ENCODE measurements around the gene GUCY2D. TPM values are rescaled to one million over a fixed set of nuclear protein-coding genes. Genes with fewer than 3 reads are reported as not detected.
"Not testable (repeated sequence)": the region's sequence is repeated elsewhere in the genome, so short reads cannot be mapped to it uniquely, and the experiment has no call there.

GUCY2D gene
- total RNA-seq, 1 donor from 2014 or later: not detected

- no peak overlapping the region for H3K27ac Mint-ChIP-seq (ENCODE audit: unreplicated experiment)
- peaks cover 7% of the 10 kb centered on the region for H3K4me1 Mint-ChIP-seq
- no peak overlapping the region for H3K4me3 Mint-ChIP-seq
- no peaks in the 10 kb centered on the region for H3K36me3 Mint-ChIP-seq (ENCODE audit: low read depth)
- H3K27me3 Mint-ChIP-seq (ENCODE audit: low read depth): peaks cover 70% of the 10 kb centered on the region
- DNase-seq (ENCODE audit: low read depth, low spot score): peak; percentile 46
- TF ChIP-seq CTCF (conservative IDR thresholded peaks at IDR 0.05): peak; percentile 81
- no peaks in the 10 kb centered on the region for H3K9me3 Mint-ChIP-seq
These were observed 55.3 kb downstream of the GUCY2D start for GRCh38 chr17:8057691-8058114.

GRCh38 chr17:8059131-8059530, 56.7 kb downstream of the GUCY2D start:
- no peak for TF ChIP-seq CTCF (conservative IDR thresholded peaks at IDR 0.05)
- H3K27ac Mint-ChIP-seq (ENCODE audit: unreplicated experiment): no peak overlapping the region
- H3K36me3 Mint-ChIP-seq (ENCODE audit: low read depth): no peaks in the 10 kb centered on the region
- H3K4me3 Mint-ChIP-seq: no peak overlapping the region
- peaks cover 7% of the 10 kb centered on the region for H3K4me1 Mint-ChIP-seq
- DNase-seq (ENCODE audit: low read depth, low spot score): no peak
- no peaks in the 10 kb centered on the region for H3K9me3 Mint-ChIP-seq
- peaks cover 78% of the 10 kb centered on the region for H3K27me3 Mint-ChIP-seq (ENCODE audit: low read depth)

GRCh38 chr17:8060274-8060673, 57.9 kb downstream of the GUCY2D start:
- H3K4me1 Mint-ChIP-seq: peaks cover 7% of the 10 kb centered on the region
- H3K27me3 Mint-ChIP-seq (ENCODE audit: low read depth): peaks cover 86% of the 10 kb centered on the region

GRCh38 chr17:8061851-8062250, 59.4 kb downstream of the GUCY2D start:
- H3K4me1 Mint-ChIP-seq; H3K36me3 Mint-ChIP-seq (ENCODE audit: low read depth); DNase-seq (ENCODE audit: low read depth, low spot score); H3K4me3 Mint-ChIP-seq; H3K27ac Mint-ChIP-seq (ENCODE audit: unreplicated experiment); H3K9me3 Mint-ChIP-seq: not testable (repeated sequence)
- H3K27me3 Mint-ChIP-seq (ENCODE audit: low read depth): peaks cover 91% of the 10 kb centered on the region

More at GRCh38 chr17:8060274-8060673, 57.9 kb downstream of the GUCY2D start:
- no peak overlapping the region for H3K27ac Mint-ChIP-seq (ENCODE audit: unreplicated experiment)
- peak; percentile 78 for DNase-seq (ENCODE audit: low read depth, low spot score)
- H3K9me3 Mint-ChIP-seq: no peaks in the 10 kb centered on the region
- H3K4me3 Mint-ChIP-seq: no peak overlapping the region
- no peaks in the 10 kb centered on the region for H3K36me3 Mint-ChIP-seq (ENCODE audit: low read depth)
- peak; percentile 84 for TF ChIP-seq CTCF (conservative IDR thresholded peaks at IDR 0.05)

GRCh38 chr17:8062435-8062806, 60.0 kb downstream of the GUCY2D start:
- TF ChIP-seq CTCF (conservative IDR thresholded peaks at IDR 0.05): no peak
- H3K4me3 Mint-ChIP-seq: no peak overlapping the region
- no peak overlapping the region for H3K27ac Mint-ChIP-seq (ENCODE audit: unreplicated experiment)
- no peaks in the 10 kb centered on the region for H3K36me3 Mint-ChIP-seq (ENCODE audit: low read depth)
- peaks cover 94% of the 10 kb centered on the region for H3K27me3 Mint-ChIP-seq (ENCODE audit: low read depth)
- DNase-seq (ENCODE audit: low read depth, low spot score): no peak
- no peaks in the 10 kb centered on the region for H3K9me3 Mint-ChIP-seq
- peaks cover 4% of the 10 kb centered on the region for H3K4me1 Mint-ChIP-seq

GRCh38 chr17:8062807-8063483, 60.5 kb downstream of the GUCY2D start:
- no peak overlapping the region for H3K27ac Mint-ChIP-seq (ENCODE audit: unreplicated experiment)
- no peak for TF ChIP-seq CTCF (conservative IDR thresholded peaks at IDR 0.05)
- H3K9me3 Mint-ChIP-seq: no peaks in the 10 kb centered on the region
- H3K27me3 Mint-ChIP-seq (ENCODE audit: low read depth): peaks cover 94% of the 10 kb centered on the region
- H3K4me3 Mint-ChIP-seq: no peak overlapping the region
- no peak for DNase-seq (ENCODE audit: low read depth, low spot score)
- H3K4me1 Mint-ChIP-seq: no peaks in the 10 kb centered on the region
- no peaks in the 10 kb centered on the region for H3K36me3 Mint-ChIP-seq (ENCODE audit: low read depth)

Measured in neural crest cell (in vitro differentiated cells).